HepG2 (cell line): ENCODE data around the gene GSG1. TPM values are rescaled to one million over a fixed set of nuclear protein-coding genes. Genes with fewer than 3 reads are reported as not detected.

ENCODE experiments used
- DBP ChIP-seq: sonication (generic); formaldehyde crosslinking; IDR thresholded peaks from 2 replicates; pipeline ENCODE4 v1.4.0; 2020; ENCODE audit warnings: missing genetic modification reagents; ENCODE audit errors: not compliant biosample characterization
- ETV5 ChIP-seq: IDR thresholded peaks from 2 replicates; pipeline ENCODE4 v1.6.1; 2018; ENCODE audit warnings: missing biosample characterization, missing genetic modification reagents, inconsistent platforms, borderline replicate concordance
- NFATC3 ChIP-seq: sonication (generic); formaldehyde crosslinking; IDR thresholded peaks from 2 replicates; pipeline ENCODE4 v1.5.1; 2020; ENCODE audit warnings: mild to moderate bottlenecking, missing genetic modification reagents
- PRPF4 ChIP-seq: fragments of 200-400 bp; formaldehyde crosslinking; IDR thresholded peaks from 2 replicates; pipeline ENCODE4 v1.6.1; 2016; ENCODE audit warnings: low read length, low read depth; ENCODE audit not compliant: poor library complexity, severe bottlenecking
- RAD51 ChIP-seq: fragments of 450-650 bp; IDR thresholded peaks from 2 replicates; pipeline ENCODE4 v1.6.1; 2016; ENCODE audit warnings: borderline replicate concordance
- SRF ChIP-seq: IDR thresholded peaks from 2 replicates; pipeline ENCODE4 v1.6.1; 2011; ENCODE audit warnings: mild to moderate bottlenecking, low read depth, low read length, moderate library complexity
- TSC22D2 ChIP-seq: sonication (generic); formaldehyde crosslinking; IDR thresholded peaks from 2 replicates; pipeline ENCODE4 v1.5.1; 2020; ENCODE audit warnings: missing genetic modification reagents, mild to moderate bottlenecking, borderline replicate concordance
- ZNF33A ChIP-seq: sonication (generic); formaldehyde crosslinking; IDR thresholded peaks from 2 replicates; pipeline ENCODE4 v1.5.1; 2020; ENCODE audit warnings: missing genetic modification reagents, mild to moderate bottlenecking, moderate library complexity, borderline replicate concordance
- ZNF446 ChIP-seq: sonication (generic); formaldehyde crosslinking; IDR thresholded peaks from 2 replicates; pipeline ENCODE4 v1.5.0; 2020; ENCODE audit warnings: mild to moderate bottlenecking, missing genetic modification reagents
- ZNF639 ChIP-seq: conservative IDR thresholded peaks from 2 replicates; pipeline ENCODE4 v1.6.1; 2018; ENCODE audit warnings: missing genetic modification reagents
- ZNF773 ChIP-seq: sonication (generic); formaldehyde crosslinking; IDR thresholded peaks from 2 replicates; pipeline ENCODE4 v1.4.0; 2020; ENCODE audit warnings: missing genetic modification reagents, borderline replicate concordance
- ZNF83 ChIP-seq: sonication (generic); formaldehyde crosslinking; IDR thresholded peaks from 2 replicates; pipeline ENCODE4 v1.4.0; 2020; ENCODE audit warnings: missing genetic modification reagents, mild to moderate bottlenecking, borderline replicate concordance
- polyA plus RNA-seq, 8 experiments: library from polyadenylated mRNA; depleted of rRNA in 3 of 8; stranded (reverse) in 7 of 8; unstranded in 1 of 8; fragments of >200 nt; fragmentation: Illumina TruSeq in 4 of 8; extraction: Trizol in 4 of 8; gene quantifications; 2 replicates each; pipeline versions ENCODE4 v1.2.1 to v1.2.3, GENCODE V29; 2011 to 2016; ENCODE audit warnings: low read depth in 4 of 8, missing spikeins in 1 of 8, mixed read lengths in 1 of 8; ENCODE audit not compliant: insufficient read depth in 1 of 8
- total RNA-seq, 5 experiments: library from RNA; depleted of rRNA; stranded (reverse); fragments of >200 nt; fragmentation: Illumina TruSeq; extraction: Trizol; gene quantifications; 2 replicates each; pipeline ENCODE4 v1.2.3, GENCODE V29; 2016; ENCODE audit warnings: low read depth in 1 of 5
- TF ChIP-seq, protein P1 (sequence below): sonication (generic); formaldehyde crosslinking; IDR thresholded peaks from 2 replicates; pipeline ENCODE4 v1.4.0; 2020; ENCODE audit warnings: mild to moderate bottlenecking, missing genetic modification reagents, borderline replicate concordance

The GSG1 gene
- total and polyA plus RNA-seq, 2 of the 13 experiments (the other 11 are each of a cell fraction or from before 2014, with no cell fraction given), result not detected

- TF ChIP-seq, protein P1, sequence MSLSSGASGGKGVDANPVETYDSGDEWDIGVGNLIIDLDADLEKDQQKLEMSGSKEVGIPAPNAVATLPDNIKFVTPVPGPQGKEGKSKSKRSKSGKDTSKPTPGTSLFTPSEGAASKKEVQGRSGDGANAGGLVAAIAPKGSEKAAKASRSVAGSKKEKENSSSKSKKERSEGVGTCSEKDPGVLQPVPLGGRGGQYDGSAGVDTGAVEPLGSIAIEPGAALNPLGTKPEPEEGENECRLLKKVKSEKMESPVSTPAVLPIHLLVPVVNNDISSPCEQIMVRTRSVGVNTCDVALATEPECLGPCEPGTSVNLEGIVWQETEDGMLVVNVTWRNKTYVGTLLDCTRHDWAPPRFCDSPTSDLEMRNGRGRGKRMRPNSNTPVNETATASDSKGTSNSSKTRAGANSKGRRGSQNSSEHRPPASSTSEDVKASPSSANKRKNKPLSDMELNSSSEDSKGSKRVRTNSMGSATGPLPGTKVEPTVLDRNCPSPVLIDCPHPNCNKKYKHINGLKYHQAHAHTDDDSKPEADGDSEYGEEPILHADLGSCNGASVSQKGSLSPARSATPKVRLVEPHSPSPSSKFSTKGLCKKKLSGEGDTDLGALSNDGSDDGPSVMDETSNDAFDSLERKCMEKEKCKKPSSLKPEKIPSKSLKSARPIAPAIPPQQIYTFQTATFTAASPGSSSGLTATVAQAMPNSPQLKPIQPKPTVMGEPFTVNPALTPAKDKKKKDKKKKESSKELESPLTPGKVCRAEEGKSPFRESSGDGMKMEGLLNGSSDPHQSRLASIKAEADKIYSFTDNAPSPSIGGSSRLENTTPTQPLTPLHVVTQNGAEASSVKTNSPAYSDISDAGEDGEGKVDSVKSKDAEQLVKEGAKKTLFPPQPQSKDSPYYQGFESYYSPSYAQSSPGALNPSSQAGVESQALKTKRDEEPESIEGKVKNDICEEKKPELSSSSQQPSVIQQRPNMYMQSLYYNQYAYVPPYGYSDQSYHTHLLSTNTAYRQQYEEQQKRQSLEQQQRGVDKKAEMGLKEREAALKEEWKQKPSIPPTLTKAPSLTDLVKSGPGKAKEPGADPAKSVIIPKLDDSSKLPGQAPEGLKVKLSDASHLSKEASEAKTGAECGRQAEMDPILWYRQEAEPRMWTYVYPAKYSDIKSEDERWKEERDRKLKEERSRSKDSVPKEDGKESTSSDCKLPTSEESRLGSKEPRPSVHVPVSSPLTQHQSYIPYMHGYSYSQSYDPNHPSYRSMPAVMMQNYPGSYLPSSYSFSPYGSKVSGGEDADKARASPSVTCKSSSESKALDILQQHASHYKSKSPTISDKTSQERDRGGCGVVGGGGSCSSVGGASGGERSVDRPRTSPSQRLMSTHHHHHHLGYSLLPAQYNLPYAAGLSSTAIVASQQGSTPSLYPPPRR (CRISPR knock-in tag), result no peak
- TF ChIP-seq ZNF83, result no peak
- TF ChIP-seq ZNF639 (CRISPR knock-in tag), result no peak
- no peak for TF ChIP-seq PRPF4
- TF ChIP-seq SRF, result no peak
- TF ChIP-seq NFATC3 (CRISPR knock-in tag), result no peak
- no peak for TF ChIP-seq ZNF773 (CRISPR knock-in tag)
- TF ChIP-seq ZNF446 (CRISPR knock-in tag), result no peak
- no peak for TF ChIP-seq ZNF33A (CRISPR knock-in tag)
- TF ChIP-seq RAD51, result no peak
- TF ChIP-seq ETV5 (CRISPR knock-in tag), result no peak
- no peak for TF ChIP-seq DBP
- TF ChIP-seq TSC22D2 (CRISPR knock-in tag), result no peak
Observed at GRCh38 chr12:13093191-13093847, 10.1 kb downstream of the GSG1 start (continued).
